Measurements from ENCODE around the gene AGL.
"Not testable (repeated sequence)": the region's sequence is repeated elsewhere in the genome, so short reads cannot be mapped to it uniquely, and the experiment has no call there.

DNA sequence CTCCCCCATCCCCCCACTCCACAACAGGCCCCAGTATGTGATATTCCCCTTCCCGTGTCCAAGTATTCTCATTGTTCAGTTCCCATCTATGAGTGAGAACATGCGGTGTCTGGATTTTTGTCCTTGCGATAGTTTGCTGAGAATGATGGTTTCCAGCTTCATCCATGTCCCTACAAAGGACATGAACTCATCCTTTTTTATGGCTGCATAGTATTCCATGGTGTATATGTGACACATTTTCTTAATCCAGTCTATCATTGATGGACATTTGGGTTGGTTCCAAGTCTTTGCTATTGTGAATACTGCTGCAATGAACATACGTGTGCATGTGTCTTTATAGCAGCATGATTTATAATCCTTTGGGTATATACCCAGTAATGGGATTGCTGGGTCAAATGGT, 53.1 kb downstream of the AGL start:
- TF ChIP-seq, protein P1, sequence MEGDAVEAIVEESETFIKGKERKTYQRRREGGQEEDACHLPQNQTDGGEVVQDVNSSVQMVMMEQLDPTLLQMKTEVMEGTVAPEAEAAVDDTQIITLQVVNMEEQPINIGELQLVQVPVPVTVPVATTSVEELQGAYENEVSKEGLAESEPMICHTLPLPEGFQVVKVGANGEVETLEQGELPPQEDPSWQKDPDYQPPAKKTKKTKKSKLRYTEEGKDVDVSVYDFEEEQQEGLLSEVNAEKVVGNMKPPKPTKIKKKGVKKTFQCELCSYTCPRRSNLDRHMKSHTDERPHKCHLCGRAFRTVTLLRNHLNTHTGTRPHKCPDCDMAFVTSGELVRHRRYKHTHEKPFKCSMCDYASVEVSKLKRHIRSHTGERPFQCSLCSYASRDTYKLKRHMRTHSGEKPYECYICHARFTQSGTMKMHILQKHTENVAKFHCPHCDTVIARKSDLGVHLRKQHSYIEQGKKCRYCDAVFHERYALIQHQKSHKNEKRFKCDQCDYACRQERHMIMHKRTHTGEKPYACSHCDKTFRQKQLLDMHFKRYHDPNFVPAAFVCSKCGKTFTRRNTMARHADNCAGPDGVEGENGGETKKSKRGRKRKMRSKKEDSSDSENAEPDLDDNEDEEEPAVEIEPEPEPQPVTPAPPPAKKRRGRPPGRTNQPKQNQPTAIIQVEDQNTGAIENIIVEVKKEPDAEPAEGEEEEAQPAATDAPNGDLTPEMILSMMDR (IDR thresholded peaks at IDR 0.05), result not testable (repeated sequence)
- TF ChIP-seq POLR2A (IDR thresholded peaks at IDR 0.05), result not testable (repeated sequence)
